D341Med (cell line): Measurements from ENCODE around the gene KCNG2.
"Not testable (repeated sequence)": the region's sequence is repeated elsewhere in the genome, so short reads cannot be mapped to it uniquely, and the experiment has no call there.

Experiments
- DNase-seq: peaks from one replicate; pipeline ENCODE4 v3.0.0; 2012; ENCODE audit warnings: low spot score

KCNG2 gene

DNA sequence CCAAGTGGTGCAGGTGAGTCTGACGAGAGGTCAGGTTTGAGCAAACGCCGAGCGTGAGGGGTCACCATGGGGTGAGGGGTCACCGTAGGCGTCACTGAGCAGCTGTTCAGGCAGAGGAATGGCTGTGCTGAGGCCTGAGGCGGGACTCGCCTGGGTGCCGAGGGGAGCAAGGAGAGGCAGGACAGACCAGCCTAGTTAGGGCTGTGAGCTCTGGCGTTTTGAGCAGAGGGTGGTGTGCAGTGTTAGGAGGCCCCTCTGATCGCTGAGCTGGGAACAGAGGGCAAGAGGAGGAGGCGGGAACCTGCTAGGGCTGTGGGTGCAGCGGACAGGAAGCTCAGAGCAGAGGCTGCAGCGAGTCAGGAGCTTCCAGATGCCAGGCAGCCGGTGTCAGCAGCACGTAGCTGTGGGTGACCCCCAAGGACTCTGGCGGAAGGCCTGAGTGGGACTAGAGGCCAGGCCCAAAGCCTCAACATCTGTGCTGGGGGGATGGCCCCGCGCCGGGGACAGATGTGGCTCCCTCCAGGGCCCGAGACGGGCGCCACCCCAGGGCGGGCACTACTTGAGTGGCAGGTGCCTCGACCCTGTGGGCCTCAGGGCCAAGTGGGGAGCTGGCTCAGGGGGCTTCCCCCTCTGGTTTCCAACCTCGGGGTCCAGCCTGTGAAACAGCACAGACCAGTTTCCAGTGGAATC, 55.7 kb downstream of the KCNG2 start:
- no peak for DNase-seq

DNA sequence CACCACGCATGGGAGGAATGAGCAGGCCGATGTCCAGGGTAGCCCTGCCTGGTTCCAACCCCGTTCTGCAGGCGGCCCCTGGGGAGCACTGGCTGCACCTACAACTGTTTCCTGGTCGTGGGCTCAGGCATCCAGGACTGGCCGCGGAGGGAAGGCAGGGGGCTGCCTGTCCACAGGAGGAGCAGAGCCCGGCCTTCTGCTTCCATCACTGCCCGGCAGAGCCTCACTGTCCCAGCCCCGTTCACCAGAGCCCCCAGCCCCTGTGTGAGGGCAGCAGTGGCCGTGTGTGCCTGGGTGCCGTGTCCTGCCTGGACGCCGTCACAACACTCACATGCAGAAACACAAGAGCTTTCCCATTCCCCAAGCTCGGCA, 56.2 kb downstream of the KCNG2 start:
- DNase-seq: no peak

DNA sequence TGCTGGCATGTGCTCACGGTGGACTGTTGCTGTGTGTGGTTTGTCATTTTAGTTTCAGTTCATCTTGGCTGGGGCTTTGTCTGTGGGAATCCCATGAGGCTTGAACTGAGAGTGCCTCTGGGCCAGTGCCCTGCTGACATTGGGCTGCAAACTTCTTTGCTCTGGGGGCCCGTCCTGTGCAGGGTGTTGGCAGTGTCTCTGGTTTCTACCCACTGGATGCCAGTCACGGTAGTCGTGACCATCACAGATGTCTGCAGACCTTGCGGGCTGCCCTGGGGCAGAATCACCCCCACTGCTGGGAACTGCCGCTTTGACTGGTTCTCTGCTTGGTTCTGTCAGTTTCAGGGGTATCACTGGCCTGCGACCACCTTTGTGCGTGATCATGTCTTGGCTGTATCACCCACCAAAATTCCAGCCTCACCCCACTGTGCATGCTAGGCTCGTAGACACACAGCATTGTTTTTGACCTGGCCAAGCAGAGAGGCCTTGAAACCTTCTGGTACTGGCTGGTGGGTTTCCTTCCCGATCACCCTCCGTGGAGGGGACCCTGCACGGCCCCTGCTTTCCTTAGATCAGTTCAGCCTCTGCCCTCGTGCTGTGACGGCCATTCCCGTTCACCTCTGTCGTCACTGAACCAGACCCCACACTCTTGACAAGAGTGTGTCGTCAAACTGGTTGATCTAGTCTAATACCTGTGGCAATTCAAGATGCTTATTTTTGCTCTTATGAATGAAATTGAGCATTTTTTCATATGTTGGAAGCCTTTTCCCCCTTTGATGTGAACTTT, 57.6 kb downstream of the KCNG2 start:
- DNase-seq: peak; percentile 37

DNA sequence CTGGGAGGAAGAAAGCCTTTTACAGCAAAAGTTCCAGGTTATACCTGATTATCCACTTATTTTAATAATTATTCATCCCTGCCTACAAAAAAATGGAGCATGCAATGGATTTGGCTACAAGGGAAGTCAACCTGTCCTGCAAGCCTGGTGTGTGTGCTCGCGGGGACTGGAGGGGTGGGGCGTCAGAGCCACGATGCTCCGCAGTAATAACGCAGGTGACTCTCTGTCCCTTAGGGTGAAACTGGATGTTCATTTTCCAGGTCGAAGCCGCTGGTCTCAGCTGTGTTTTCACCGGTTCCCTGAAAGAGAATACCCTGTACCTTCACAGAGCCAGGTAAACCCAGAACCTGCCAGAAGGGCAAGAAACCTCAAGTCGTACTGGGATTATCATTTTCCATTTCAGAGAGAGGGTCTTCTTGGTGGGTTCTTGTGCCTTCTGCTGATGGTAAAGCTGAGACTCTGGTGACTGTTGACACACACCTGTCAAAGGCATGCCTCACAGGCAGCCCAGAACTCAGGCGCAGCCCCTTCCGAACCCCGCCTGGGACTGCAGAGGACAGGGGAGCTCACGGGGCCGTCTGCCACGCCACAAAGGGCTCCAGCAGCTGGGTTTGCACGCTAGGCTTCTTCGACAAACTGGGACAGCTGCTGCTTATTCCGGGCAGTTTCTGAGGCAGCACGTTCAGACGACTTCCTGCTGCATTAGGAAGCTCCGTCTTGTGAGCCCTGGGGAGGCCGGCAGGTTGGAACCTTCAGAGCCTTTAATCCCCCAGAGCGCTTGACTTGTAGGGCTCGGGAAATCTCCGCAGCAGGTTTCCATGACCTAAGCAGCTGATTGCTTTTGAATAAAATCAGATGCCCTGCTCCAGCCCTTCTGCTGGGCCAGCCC, 58.6 kb downstream of the KCNG2 start:
- DNase-seq: peak; percentile 81

DNA sequence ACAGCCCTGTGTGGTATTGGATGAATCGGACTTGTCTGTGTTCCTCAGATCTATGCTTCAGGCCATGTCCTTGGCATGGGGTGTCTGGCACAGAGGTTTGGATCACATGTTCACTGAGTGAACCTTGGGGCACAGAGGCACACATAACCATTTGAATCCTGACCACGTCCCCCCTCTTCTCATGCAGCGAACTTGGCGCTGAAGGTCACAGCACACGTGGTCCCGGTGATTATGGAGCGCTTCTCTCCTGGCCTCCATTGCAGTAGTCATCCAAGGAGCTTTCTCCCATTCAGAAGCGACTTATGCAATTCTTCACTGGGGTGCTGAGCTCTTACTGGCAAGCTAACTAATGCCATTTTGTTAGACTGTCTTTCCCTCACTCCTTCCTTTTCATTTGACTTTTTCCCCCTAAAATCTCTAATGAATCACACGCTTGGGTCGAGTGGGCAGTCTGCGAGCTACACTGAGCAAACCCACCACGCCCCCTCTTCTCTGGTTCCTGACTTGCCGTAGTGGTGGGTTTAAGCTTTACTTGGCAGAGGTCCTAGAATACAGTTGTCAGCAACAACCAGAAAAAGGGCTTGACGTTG, 59.4 kb downstream of the KCNG2 start:
- DNase-seq: peak; percentile 65

DNA sequence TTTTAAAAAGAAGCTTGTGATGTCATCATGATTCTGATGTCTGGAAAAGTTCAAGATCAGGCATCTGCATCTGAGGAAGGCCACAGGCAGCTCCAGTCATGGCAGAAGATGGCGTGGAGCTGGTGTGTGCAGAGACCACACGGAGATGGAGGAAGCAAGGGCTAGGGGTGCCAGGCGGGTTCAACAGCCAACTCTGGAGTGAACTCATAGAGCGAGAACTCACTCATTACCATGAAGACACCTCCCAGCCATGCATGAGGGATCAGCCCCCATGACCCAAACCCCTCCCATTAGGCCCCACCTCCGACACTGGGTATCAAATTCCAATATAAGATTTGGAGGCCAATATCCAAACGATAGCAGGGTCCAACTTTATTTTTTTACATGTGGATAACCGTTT, 61.6 kb downstream of the KCNG2 start:
- DNase-seq: no peak

DNA sequence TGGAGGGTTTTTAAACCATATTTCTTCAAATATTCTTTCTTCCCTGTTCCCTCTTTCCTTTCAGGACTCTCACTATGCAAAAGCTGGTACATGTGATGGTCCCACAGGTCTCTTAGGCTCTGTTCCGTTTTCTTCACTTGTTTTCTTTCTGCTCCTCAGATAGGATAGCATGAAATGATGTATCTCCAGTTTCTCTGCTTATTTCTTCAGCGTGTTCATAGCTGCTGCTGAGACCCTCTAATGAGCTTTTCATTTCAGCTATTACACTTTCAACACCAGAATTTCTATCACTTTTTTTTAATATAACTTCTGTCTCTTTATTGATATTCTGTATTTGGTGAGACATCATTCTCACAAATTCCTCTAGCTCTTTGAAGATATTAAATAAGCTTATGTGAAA, 63.9 kb downstream of the KCNG2 start:
- no peak for DNase-seq

DNA sequence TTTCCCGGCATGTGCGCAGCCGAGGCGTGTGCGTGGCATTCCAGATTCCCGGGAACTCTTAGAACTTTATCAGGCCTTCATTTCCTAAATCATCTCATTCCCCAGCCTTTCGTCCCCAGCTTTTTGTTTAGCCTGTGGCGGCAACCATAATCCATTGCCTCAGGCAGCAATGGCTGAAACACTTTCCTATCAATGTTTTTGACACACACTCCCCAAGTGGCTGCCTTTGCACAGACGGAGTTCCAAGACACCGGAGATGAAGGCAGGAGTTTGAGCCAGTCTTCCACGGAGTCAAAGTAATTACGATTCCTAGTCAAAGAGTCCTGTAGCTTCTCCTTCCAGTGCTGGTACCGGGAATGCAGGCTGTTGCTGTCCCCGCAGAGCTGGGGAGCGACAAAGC, 64.8 kb downstream of the KCNG2 start:
- no peak for DNase-seq

DNA sequence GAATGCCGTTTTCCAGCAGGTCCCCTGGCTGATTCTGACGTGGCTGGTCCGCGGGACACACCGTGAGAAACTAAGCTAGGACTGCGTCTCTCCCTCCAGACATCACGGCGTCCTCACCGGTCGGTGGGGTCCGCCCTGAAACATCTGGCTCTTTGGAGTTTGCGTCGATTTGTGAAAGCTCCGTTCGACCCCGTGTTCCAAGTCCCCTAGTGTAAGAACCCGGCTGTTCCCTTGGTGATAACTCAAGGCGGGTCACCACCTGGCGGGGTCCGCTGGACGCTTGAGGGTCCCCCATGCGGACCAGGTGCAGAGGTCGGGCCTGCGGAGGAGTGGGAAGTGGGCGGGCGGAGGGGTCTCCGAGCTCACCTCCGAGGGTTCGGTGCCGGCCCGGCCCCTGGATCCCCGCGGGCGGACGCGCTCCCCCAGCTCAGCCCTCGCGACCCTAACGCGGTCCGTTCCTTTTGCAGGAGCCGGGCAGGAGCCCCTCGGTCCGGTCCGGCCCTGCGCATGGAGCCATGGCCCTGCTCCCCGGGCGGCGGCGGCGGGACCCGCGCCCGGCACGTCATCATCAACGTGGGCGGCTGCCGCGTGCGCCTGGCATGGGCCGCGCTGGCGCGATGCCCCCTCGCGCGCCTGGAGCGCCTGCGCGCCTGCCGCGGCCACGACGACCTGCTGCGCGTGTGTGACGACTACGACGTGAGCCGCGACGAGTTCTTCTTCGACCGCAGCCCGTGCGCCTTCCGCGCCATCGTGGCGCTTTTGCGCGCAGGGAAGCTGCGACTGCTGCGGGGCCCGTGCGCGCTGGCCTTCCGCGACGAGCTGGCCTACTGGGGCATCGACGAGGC, 65.6 kb downstream of the KCNG2 start:
- DNase-seq: no peak

DNA sequence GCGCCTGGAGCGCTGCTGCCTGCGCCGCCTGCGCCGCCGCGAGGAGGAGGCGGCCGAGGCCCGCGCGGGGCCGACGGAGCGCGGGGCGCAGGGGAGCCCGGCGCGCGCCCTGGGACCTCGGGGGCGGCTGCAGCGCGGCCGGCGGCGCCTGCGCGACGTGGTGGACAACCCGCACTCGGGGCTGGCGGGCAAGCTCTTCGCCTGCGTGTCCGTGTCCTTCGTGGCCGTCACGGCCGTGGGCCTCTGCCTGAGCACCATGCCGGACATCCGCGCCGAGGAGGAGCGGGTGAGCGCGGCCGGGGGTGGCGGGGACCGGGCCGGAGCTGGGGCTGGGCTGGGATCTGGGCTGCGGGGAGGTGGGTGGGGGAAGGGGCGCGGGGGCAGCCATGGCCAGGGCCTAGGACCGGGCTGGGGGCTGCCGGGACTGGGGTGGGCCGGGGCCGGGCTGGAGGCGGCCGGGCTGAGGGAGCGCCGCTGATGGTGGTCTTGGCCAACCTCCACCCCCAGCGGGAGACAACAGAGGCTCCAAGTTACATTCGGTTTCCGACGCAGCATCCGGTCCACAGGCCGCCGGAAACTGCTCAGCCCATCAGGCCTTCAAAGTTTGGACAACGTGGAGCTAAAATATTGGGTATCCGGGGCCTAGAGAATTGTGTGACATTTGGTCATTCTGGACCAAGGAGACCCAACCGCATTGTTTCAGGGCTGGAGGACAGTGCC, 66.4 kb downstream of the KCNG2 start:
- DNase-seq: no peak

DNA sequence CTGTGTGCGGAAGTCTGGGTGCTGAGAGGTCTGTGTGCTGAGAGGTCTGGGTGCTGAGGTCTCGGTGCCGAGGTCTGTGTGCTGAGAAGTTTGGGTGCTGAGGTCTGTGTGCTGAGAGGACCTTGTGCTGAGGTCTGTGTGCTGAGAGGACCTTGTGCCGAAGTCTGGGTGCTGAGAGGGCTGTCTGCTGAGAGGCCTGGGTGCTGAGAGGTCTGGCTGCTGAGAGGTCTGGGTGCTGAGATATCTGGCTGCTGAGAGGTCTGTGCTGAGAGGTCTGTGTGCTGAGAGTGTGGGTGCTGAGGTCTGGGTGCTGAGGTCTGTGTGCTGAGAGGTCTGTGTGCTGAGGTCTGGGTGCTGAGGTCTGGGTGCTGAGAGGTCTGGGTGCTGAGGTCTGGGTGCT, 67.2 kb downstream of the KCNG2 start:
- not testable (repeated sequence) for DNase-seq

DNA sequence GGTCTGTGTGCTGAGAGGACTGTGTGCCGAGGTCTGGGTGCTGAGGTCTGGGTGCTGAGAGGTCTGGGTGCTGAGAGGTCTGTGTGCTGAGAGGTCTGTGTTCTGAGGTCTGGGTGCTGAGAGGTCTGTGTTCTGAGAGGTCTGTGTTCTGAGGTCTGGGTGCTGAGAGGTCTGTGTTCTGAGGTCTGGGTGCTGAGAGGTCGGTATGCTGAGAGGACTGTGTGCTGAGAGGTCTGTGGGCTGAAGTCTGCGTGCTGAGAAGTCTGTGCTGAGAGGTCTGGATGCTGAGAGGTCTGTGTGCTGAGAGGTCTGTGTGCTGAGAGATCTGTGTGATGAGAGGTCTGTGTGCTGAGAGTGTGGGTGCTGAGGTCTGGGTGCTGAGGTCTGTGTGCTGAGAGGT, 68.2 kb downstream of the KCNG2 start:
- DNase-seq: not testable (repeated sequence)

DNA sequence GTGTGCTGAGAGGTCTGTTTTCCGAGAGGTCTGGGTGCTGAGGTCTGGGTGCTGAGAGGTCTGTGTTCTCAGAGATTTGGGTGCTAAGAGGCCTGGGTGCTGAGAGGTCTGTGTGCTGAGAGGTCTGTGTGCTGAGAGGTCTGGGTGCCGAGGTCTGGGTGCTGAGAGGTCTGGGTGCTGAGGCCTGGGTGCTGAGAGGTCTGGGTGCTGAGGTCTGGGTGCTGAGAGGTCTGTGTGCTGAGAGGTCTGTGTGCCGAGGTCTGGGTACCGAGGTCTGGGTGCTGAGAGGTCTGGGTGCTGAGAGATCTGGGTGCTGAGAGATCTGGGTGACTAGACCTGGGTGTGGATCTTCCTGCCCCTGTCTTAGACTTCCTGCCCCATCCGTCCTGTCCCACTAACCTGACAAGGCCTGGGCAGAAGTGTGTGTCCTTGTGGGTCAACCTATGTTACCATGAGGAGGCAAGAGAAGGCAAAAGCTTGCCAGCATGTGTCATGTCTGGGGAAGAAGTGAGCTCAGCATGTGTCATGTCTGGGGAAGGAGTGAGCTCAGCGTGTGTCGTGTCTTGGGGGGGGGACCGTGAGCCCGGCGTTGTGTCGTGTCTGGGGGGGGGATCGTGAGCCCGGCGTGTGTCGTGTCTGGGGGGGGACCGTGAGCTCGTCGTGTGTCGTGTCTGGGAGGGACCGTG, 69.3 kb downstream of the KCNG2 start:
- no peak for DNase-seq

DNA sequence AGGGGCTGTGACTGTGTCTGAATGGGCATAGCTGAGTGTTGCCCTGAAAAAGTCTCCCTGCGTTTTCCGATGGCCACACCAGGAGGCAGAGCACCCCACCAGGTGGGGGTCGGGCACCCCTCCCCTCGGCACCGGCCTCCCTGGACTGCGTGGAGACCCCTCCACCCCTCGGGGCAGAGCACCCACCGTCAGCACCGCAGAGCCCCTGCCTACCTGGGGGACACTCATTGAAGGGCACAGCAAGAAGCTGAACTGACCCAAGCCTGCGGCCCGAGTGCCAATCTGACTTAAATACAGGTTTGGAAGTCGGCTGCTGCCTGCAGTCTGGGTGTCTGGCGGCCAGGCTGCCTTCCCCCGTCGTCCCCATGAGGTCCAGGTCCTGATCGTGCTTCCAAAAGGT, 69.9 kb downstream of the KCNG2 start:
- DNase-seq: no peak

DNA sequence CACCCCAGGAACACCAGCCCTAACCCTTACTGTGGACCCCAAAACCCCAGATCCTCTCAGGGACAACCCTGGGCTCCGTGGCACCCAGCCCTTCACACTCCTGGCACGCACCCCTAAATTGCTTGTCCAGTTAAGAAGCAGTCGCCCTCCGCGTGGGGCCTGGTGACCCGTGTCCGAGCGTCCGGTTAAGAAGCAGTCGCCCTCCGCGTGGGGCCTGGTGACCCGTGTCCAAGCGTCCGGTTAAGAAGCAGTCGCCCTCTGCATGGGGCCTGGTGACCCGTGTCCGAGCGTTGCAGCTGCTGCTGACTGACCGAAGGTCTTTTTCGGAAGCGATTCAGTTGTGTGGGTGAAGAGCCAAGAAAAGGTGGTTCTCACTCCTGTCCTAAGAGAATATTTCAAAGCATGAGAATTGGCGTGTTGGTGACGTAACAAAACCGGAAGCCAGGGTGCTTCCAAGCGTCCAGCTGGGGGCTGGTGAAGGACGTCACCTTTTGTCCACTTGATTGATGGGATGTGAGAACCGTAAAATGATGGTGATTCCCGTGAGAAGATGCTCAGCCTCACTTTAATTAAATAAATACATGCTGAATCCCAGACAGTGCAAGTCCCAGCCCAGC, 70.5 kb downstream of the KCNG2 start:
- DNase-seq: no peak

DNA sequence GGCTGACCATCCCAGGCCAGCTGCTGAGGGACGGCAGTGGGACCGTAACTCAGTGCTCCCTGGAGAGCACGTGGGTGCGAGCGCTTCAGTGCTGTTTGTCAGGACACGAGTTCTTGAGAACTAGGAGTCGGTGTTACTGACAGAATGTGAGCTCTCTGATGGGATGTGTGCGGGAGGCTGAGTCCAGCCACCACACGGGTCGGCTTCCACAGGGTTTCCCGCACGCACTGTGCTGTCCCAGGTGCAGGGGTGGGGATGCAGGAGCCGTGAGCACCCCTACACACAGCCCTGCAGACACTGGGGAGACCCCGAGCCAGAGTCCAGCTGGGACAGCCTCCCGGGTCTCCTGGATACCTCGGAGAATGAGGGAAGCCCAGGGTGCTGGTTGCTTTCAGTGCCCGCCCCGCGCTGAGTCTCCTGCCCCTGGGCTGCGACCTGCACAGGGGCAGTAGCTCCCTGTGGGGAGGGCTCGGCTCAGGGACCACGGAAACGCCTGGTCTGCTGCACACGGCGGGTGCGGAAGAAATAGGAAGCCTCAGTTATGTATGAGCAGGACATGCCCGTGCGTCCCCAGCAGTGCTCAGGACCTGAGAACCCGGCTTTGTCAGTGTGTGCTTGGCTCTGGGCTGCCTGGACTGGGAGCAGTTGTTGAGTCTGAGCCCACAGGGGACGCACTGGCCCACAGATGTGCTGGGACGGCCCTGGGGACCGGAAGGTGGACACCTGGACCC, 71.2 kb downstream of the KCNG2 start:
- no peak for DNase-seq

DNA sequence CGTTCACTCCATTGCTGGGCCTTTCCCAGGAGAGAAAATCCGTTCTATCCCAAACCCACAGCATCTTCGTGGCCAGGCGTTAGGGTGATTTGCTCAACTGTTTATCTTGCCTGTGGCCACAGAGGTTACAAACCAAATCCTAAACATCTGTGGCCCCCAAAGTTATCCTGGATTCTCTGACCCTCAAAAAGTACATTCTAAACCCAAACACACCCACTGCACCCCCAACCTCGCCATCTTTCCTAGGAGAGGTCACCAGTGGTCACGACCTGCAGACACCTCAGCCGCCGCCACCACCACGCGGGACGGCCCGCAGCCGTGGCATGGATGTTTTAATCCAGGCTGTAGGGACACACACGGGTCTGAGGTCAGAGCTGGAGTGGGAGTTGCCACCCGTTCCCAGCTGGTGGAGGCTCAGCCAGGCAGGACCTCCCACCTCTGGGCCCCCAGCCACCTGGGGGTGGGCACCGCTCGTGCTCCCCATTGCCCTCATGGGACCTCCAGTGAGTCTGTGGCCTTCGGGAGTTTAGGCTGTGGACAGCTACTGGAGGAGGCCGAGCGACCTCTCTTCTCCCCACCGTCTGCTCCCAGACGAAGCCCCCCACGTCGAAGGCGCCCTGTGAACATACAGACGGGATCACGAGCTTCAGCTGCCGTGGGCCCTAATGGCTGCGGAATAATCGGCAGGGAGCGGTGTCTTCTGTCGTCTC, 72.0 kb downstream of the KCNG2 start:
- DNase-seq: no peak

DNA sequence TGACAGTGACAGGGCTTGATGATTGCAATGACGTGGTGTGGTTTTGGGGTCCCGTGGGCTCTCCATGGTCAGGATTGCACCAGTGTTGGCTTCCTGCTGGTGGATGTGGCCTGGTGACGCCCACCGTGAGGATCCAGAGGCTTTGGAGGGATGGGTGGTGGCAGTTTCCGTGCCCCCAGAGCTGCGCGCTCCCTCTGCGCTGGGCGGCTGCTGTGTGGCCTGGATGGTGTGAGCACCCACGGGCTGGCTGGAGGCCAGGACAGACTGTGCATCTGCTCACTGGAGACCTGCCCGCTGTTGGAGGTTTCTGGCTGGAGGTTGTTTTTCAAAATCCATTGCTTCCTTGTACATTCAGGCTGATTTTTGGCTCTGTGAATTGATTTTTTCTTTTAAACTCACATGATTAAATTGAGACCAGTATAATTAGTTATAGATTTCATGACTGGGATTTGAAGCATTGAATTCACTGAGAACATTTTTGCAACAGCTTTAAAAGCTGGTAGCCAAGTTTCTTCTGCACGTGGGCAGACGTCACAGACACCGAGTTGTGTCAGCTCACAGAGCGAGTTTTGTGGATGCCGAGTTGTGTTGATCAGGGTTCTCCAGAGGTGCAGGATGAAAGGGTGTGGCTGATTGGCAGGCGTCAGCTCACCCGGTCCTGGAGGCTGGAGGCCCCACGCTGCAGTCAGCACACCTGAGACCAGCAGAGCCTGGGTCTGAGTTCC, 72.7 kb downstream of the KCNG2 start:
- peak; percentile 41 for DNase-seq
